Osteoblast (primary cell): ENCODE data around the gene ACAD9. TPM values are rescaled to one million over a fixed set of nuclear protein-coding genes. Genes with fewer than 3 reads are reported as not detected.

ENCODE experiments used
- DNase-seq: peaks from one replicate; pipeline ENCODE4 v3.0.0; 2011; ENCODE audit warnings: low spot score, mixed read lengths; ENCODE audit not compliant: insufficient read length; ENCODE audit errors: missing footprints
- H2AFZ ChIP-seq: 2 replicates; pipeline ENCODE4 v1.6.0; 2011; ENCODE audit warnings: mild to moderate bottlenecking, low read length
- H3K27ac ChIP-seq: 2 replicates; pipeline ENCODE4 v1.5.1; 2011; ENCODE audit warnings: mild to moderate bottlenecking, low read depth, low read length, moderate library complexity
- H3K27me3 ChIP-seq: 2 replicates; pipeline ENCODE4 v1.6.0; 2012; ENCODE audit warnings: mild to moderate bottlenecking, control low read depth, inconsistent platforms, low read length, moderate library complexity; ENCODE audit not compliant: insufficient read depth
- H3K36me3 ChIP-seq: 2 replicates; pipeline ENCODE4 v1.5.1; 2011; ENCODE audit warnings: mild to moderate bottlenecking, low read length, control low read depth, moderate library complexity; ENCODE audit not compliant: insufficient read depth
- H3K4me1 ChIP-seq: 2 replicates; pipeline ENCODE4 v1.5.1; 2011; ENCODE audit warnings: mild to moderate bottlenecking, low read length, control low read depth, moderate library complexity; ENCODE audit not compliant: insufficient read depth
- H3K4me2 ChIP-seq: 2 replicates; pipeline ENCODE4 v1.6.0; 2011; ENCODE audit warnings: mild to moderate bottlenecking, low read length; ENCODE audit not compliant: insufficient read depth
- H3K4me3 ChIP-seq: fragments of 200-600 bp; sonication (generic); 3 replicates; pipeline ENCODE4 v1.5.1; 2012; ENCODE audit warnings: mild to moderate bottlenecking, low read length, inconsistent platforms; ENCODE audit not compliant: insufficient read depth
- H3K79me2 ChIP-seq: 2 replicates; pipeline ENCODE4 v1.6.0; 2012; ENCODE audit warnings: mild to moderate bottlenecking, low read length, control low read depth, inconsistent platforms; ENCODE audit not compliant: insufficient read depth
- H3K9me3 ChIP-seq: 2 replicates; pipeline ENCODE4 v1.5.1; 2011; ENCODE audit warnings: low read depth, low read length, control low read depth
- H4K20me1 ChIP-seq: 2 replicates; pipeline ENCODE4 v1.6.0; 2012; ENCODE audit warnings: mild to moderate bottlenecking, low read length, control low read depth; ENCODE audit not compliant: insufficient read depth
- CTCF ChIP-seq: IDR thresholded peaks from 2 replicates; pipeline ENCODE4 v1.5.1; 2011; ENCODE audit warnings: mild to moderate bottlenecking, low read depth, low read length, moderate library complexity; ENCODE audit errors: extremely low read depth
- total RNA-seq: library from RNA; depleted of rRNA; stranded (reverse); fragments of >200 nt; gene quantifications from 2 replicates; pipeline ENCODE4 v1.2.3, GENCODE V29; 2012

The ACAD9 gene
- total RNA-seq, 1 donor: 34.7 TPM

GRCh38 chr3:128867200-128868125 is 12.0 kb upstream of the ACAD9 start:
- Histone ChIP-seq H3K36me3 (no peaks in the 10 kb centered on the region), H3K4me3 (no peak overlapping the region), H3K9me3 (no peaks in the 10 kb centered on the region), H4K20me1 (no peaks in the 10 kb centered on the region), H2AFZ (no peak overlapping the region), H3K4me2 (no peak overlapping the region), H3K27me3 (no peaks in the 10 kb centered on the region), H3K27ac (no peak overlapping the region), H3K4me1 (peaks cover 10% of the 10 kb centered on the region), H3K79me2 (no peaks in the 10 kb centered on the region)
- no peak for DNase-seq
- no peak for TF ChIP-seq CTCF

DNA sequence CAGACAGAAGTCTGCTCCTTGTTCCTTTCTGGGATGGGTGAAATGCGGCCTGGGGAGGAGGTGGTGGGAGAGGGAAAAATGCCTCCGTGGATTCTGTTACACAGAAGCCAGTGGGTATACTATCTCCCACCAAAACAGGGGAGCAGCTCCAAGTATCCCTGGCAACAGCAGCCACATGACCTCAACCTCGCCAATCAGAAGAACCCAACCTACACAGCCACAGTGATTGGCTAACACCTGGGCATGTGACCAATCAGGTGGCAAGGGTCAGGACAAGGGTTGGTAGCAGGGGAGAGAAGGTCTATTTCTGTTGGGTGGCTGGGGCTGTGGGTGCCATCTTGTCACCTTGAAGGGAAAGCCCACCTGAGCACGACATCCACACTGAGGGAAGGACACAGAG is 9.1 kb upstream of the ACAD9 start:
- no peak for DNase-seq
- Histone ChIP-seq H3K4me1 (no peaks in the 10 kb centered on the region), H3K79me2 (no peaks in the 10 kb centered on the region), H4K20me1 (no peaks in the 10 kb centered on the region), H3K27ac (no peak overlapping the region), H3K4me2 (no peak overlapping the region), H3K36me3 (no peaks in the 10 kb centered on the region), H3K27me3 (no peaks in the 10 kb centered on the region), H3K4me3 (no peak overlapping the region), H2AFZ (no peak overlapping the region), H3K9me3 (no peaks in the 10 kb centered on the region)
- no peak for TF ChIP-seq CTCF

GRCh38 chr3:128872282-128872681 is 7.1 kb upstream of the ACAD9 start:
- no peak for TF ChIP-seq CTCF
- no peaks in the 10 kb centered on the region for H4K20me1 ChIP-seq
- H3K4me3 ChIP-seq: no peak overlapping the region
- H3K27me3 ChIP-seq: no peaks in the 10 kb centered on the region
- no peak overlapping the region for H3K4me2 ChIP-seq
- no peak overlapping the region for H2AFZ ChIP-seq
- no peaks in the 10 kb centered on the region for H3K79me2 ChIP-seq
- no peak overlapping the region for H3K27ac ChIP-seq
- H3K9me3 ChIP-seq: no peaks in the 10 kb centered on the region
- H3K36me3 ChIP-seq: no peaks in the 10 kb centered on the region
- DNase-seq: no peak
- no peaks in the 10 kb centered on the region for H3K4me1 ChIP-seq

DNA sequence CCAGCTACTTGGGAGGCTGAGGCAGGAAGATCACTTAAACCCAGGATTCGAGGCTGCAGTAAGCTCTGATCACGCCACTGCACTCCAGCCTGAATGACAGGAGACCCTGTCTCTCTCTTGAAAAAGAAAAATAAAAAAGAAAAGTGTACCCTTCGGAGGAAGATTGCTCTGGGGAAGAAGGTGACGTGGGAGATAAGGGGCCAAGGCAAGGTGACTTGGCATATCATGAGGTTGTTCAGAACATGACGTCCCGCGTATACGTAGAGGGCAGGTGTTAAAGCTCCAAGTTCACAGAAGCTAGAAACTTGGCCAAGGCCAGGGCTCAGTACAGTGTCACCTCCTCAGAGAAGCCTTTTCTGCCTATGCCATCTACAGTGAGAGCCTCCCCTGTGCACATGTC is 6.7 kb upstream of the ACAD9 start:
- no peak for DNase-seq
- Histone ChIP-seq H3K9me3 (no peaks in the 10 kb centered on the region), H3K4me3 (no peak overlapping the region), H3K4me2 (no peak overlapping the region), H3K4me1 (no peaks in the 10 kb centered on the region), H3K27ac (no peak overlapping the region), H2AFZ (no peak overlapping the region), H3K79me2 (peaks cover 2% of the 10 kb centered on the region), H4K20me1 (no peaks in the 10 kb centered on the region), H3K36me3 (no peaks in the 10 kb centered on the region), H3K27me3 (no peaks in the 10 kb centered on the region)
- TF ChIP-seq CTCF: no peak
